Neural crest cell (in vitro differentiated cells): ENCODE measurements around the gene SSTR5. TPM values are rescaled to one million over a fixed set of nuclear protein-coding genes. Genes with fewer than 3 reads are reported as not detected.

Experiments
- DNase-seq: peaks from one replicate; pipeline ENCODE4 v3.0.0; 2021; ENCODE audit warnings: low read depth, mixed read lengths, low spot score
- H3K27ac Mint-ChIP-seq: one replicate; pipeline ENCODE4 v1.8.0; 2021; ENCODE audit warnings: mild to moderate bottlenecking, mixed read lengths; ENCODE audit not compliant: unreplicated experiment
- H3K27me3 Mint-ChIP-seq: 2 replicates; pipeline ENCODE4 v1.8.0; 2021; ENCODE audit warnings: low read depth, mild to moderate bottlenecking, mixed read lengths
- H3K36me3 Mint-ChIP-seq: 2 replicates; pipeline ENCODE4 v1.8.0; 2021; ENCODE audit warnings: low read depth, mild to moderate bottlenecking, mixed read lengths
- H3K4me1 Mint-ChIP-seq: 2 replicates; pipeline ENCODE4 v1.8.0; 2021; ENCODE audit warnings: mixed read lengths
- H3K4me3 Mint-ChIP-seq: one replicate; pipeline ENCODE4 v1.8.0; 2021; ENCODE audit warnings: mild to moderate bottlenecking, mixed read lengths
- H3K9me3 Mint-ChIP-seq: 2 replicates; pipeline ENCODE4 v1.8.0; 2021; ENCODE audit warnings: mixed read lengths
- CTCF ChIP-seq: fragments of 200-600 bp; sonication (generic); conservative IDR thresholded peaks from 2 replicates; pipeline ENCODE4 v1.5.0; 2021; ENCODE audit warnings: antibody characterized with exemption, mild to moderate bottlenecking
- total RNA-seq: library from RNA; stranded (reverse); gene quantifications from 2 replicates; pipeline ENCODE4 v1.2.1, GENCODE V29; 2021

The SSTR5 gene
- total RNA-seq, 1 donor from 2014 or later, result not detected

DNA sequence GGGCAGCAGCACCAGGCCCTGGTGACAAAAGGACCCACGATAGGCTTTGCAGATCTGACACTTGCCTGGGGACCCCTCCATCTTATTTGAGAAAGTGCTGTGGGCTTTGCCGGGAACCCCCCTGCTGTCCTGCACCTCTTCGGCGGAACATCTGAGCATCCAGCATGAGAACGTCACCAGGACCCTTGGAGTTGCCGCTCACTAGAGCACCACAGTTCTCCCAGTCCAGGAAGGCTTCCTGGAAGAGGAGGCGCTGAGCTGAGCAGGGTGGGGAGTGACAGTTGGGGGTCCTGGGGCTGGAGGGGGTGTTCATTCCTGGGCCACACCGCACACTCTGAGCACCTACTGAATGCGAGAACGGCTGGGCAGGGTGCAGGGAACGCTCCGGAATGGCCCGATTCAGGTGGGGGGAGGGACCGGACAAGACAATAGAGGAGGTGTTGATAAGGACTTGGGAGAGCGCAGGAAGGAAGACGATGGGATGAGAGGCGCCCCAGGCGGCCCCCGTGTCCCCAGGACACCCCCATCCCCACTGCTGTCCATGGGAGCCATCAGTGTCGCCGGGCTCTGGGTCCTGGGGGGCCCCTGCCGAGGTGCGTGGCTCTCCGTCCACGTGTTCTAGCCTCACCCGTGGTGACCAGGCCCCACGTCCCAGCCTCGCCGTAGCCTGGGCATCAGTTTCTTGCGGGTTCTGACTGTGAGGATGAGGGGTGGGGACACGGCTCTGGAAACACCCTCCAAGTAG lies 55.6 kb downstream of the SSTR5 start:
- Mint-ChIP-seq H3K4me3 (no peak overlapping the region), H3K27me3 (no peaks in the 10 kb centered on the region), H3K9me3 (no peaks in the 10 kb centered on the region), H3K4me1 (no peaks in the 10 kb centered on the region), H3K27ac (no peak overlapping the region), H3K36me3 (no peaks in the 10 kb centered on the region)
- DNase-seq, result no peak
- no peak for TF ChIP-seq CTCF

DNA sequence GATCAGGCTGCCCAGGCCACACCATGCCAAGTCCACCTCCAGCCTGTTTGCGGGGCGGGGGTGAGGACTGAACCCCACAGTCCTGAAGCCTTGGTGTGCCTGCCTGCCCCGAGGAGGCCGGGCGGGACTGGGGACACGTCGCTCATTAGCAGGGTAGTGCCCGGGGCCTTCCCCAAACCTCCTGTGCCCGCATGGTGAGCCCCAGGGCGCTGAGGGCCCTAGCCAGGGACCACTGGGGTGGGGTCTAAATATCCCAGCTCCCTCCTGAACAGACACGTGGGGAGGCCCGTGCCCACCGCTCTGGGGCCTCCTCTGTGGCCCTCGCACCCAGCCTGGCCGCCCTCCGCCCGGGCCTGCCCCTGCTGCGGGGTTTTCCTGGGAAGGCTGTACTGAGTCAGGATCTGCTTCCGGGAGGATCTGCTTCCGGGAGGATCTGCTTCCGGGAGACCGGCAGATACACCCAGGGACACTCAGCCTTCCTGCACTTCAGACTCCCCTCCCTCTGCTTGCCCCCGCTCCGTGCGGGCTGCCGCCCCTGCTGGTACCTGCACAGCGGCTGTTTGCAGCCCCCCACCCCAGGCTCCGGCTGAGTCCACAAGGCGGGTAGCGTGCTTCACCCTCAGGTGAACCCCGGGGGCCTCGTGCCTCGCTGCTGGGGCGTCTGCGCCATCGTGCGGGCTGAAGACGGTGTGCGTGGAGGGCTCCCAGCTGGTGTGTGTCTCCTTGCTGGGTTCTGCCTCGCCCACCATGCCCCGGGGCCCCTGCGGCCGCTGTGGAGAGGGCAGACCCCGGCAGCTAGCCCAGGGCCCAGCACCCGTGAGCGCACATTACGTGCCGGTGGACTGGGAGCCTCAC lies 56.8 kb downstream of the SSTR5 start:
- H3K4me3 Mint-ChIP-seq, result no peak overlapping the region
- no peaks in the 10 kb centered on the region for H3K36me3 Mint-ChIP-seq
- H3K4me1 Mint-ChIP-seq, result no peaks in the 10 kb centered on the region
- DNase-seq, result no peak
- no peak for TF ChIP-seq CTCF
- no peak overlapping the region for H3K27ac Mint-ChIP-seq
- H3K9me3 Mint-ChIP-seq, result no peaks in the 10 kb centered on the region
- H3K27me3 Mint-ChIP-seq, result no peaks in the 10 kb centered on the region

DNA sequence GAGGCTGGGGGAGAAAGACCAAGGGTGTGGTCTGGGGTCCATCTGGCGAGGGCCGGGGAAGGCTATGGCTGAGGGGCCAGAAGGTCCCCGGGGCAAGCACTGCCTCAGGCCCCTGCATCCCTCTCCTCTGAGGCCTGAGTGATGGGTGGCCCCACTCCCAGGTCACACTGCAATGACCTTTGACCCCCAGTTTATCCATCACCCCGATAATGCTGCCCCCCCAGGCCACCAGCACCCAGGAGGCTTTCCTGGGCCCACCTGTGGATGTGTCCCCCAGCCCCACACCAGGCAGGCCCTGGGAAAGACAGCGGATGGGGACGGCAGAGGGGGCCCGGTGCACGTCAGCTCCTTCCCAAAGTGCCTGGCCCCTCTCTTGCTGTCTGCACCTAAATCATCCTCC lies 57.8 kb downstream of the SSTR5 start:
- no peaks in the 10 kb centered on the region for H3K4me1 Mint-ChIP-seq
- no peak for TF ChIP-seq CTCF

More for the DNA sequence above, 57.8 kb downstream of the SSTR5 start:
- Mint-ChIP-seq H3K9me3 (no peaks in the 10 kb centered on the region), H3K27me3 (no peaks in the 10 kb centered on the region), H3K4me3 (no peak overlapping the region), H3K27ac (no peak overlapping the region), H3K36me3 (no peaks in the 10 kb centered on the region)
- DNase-seq, result no peak

Other genes starting within 250 kb of the SSTR5 start
- 16.0 and 19.4 TPM in 2 replicates for gene LMF1, start 101.8 kb upstream of the SSTR5 start, total RNA-seq
- 19.4 and 19.8 TPM in 2 replicates for gene SOX8, start 91.0 kb upstream of the SSTR5 start, total RNA-seq
- gene C1QTNF8, start 23.5 kb downstream of the SSTR5 start, total RNA-seq, result 0.19 and 0.30 TPM in 2 replicates
- gene CACNA1H, start 80.4 kb downstream of the SSTR5 start, total RNA-seq, result 10.7 and 13.2 TPM in 2 replicates
- not detected in 2 replicates for gene TPSG1, start 152.5 kb downstream of the SSTR5 start, total RNA-seq
- gene TPSB2, start 157.4 kb downstream of the SSTR5 start, total RNA-seq, result not detected in 2 replicates
- not detected in 2 replicates for gene TPSAB1, start 168.0 kb downstream of the SSTR5 start, total RNA-seq
- not detected in 2 replicates for gene TPSD1, start 183.3 kb downstream of the SSTR5 start, total RNA-seq
- 301 and 311 TPM in 2 replicates for gene UBE2I, start 236.9 kb downstream of the SSTR5 start, total RNA-seq